ENCODE data around the gene IRX1.

IRX1 gene

DNA sequence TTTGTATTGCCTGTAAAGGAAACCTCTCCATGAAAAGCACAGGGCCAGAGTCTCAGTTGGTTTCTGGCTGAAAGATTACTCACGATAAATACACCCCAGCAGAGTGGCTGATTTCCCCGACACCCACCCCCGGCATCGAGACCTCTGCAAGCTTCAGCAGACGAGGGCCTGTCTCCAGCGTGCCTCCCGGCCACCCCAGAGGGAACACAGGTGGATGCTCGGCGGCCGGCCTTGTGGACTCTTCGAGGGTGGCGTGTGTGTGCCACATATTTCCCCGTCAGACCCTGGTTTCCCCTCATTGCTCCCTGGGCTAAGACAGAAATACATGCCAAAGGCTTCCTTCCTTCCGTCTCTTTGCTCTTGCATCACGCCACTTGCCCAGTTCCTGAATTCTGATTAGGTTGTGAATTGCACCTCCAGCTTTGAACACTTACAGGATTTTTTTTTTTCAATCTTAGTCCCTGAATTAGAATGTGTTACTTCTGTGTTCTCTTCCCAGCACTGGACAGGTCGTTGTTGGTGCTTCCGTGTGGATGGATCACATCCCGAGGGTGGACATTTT lies 13.6 kb downstream of the IRX1 start:
- no peaks in the 10 kb centered on the region for H3K36me3 ChIP-seq (ENCODE audit: control insufficient read depth, insufficient read depth, low read length)
- H3K4me2 ChIP-seq (ENCODE audit: low read length): no peak overlapping the region
- no peak for DNase-seq
- no peak overlapping the region for H4K5ac ChIP-seq (ENCODE audit: low read length)
- H2BK5ac ChIP-seq (ENCODE audit: low read length): no peak overlapping the region
- no peak overlapping the region for H2AK5ac ChIP-seq (ENCODE audit: low read length)
- H3K4me1 ChIP-seq (ENCODE audit: control insufficient read depth, low read depth, low read length): no peaks in the 10 kb centered on the region
- WGBS (ENCODE audit: extremely low coverage, insufficient coverage, low lambda C conversion rate): no CpG with 5 or more reads among the region's 18 CpGs
- no peaks in the 10 kb centered on the region for H3K79me2 ChIP-seq (ENCODE audit: control insufficient read depth, insufficient read depth, low read length)
- no peak overlapping the region for H3K9ac ChIP-seq (ENCODE audit: low read length)
- no peak overlapping the region for H3K18ac ChIP-seq (ENCODE audit: low read length)
- no peaks in the 10 kb centered on the region for H3K79me1 ChIP-seq (ENCODE audit: low read length)
- H3K27me3 ChIP-seq (ENCODE audit: insufficient read depth, low read length, poor library complexity): peaks cover 14% of the 10 kb centered on the region
- no peak overlapping the region for H2BK15ac ChIP-seq (replicated peaks; ENCODE audit: low read depth)
- no peak overlapping the region for H2BK120ac ChIP-seq (ENCODE audit: low read depth, low read length)
- H3K4ac ChIP-seq (ENCODE audit: low read depth, low read length): no peak overlapping the region
- H3K23ac ChIP-seq (ENCODE audit: low read length): no peak overlapping the region
- H3K4me3 ChIP-seq (ENCODE audit: low read length): no peak overlapping the region
- no peak overlapping the region for H4K8ac ChIP-seq (ENCODE audit: low read depth, low read length)
- no peak overlapping the region for H3K27ac ChIP-seq (ENCODE audit: low read depth, low read length)
- no peak overlapping the region for H3K56ac ChIP-seq (ENCODE audit: low read length)

DNA sequence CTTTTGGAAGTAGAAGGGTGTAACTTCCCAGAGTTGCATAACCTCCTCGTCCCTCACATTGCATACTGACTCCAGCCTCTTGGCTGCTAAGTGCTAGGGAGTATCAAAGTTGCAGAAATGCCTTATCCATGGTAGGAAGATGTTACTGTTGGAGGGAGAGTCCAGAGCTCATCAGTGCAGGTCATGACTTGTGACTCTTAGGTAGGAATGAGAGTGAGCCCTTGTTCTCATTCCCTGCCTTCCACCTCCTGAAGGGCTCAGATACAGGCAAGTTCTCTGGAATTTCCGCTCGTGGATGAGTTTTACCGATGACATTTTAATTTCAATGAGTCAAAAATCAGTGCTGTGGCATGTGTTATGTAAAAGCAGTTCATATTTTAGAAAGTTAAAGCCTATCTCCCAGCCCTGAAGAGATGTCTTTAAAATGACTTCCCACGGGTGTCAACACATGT lies 17.0 kb downstream of the IRX1 start:
- Histone ChIP-seq H3K4ac (ENCODE audit: low read depth, low read length) (no peak overlapping the region), H4K5ac (ENCODE audit: low read length) (no peak overlapping the region), H3K4me2 (ENCODE audit: low read length) (no peak overlapping the region), H3K79me1 (ENCODE audit: low read length) (no peaks in the 10 kb centered on the region), H3K36me3 (ENCODE audit: control insufficient read depth, insufficient read depth, low read length) (no peaks in the 10 kb centered on the region), H3K18ac (ENCODE audit: low read length) (no peak overlapping the region), H4K8ac (ENCODE audit: low read depth, low read length) (no peak overlapping the region), H3K79me2 (ENCODE audit: control insufficient read depth, insufficient read depth, low read length) (no peaks in the 10 kb centered on the region), H3K9ac (ENCODE audit: low read length) (no peak overlapping the region), H2BK15ac (replicated peaks; ENCODE audit: low read depth) (no peak overlapping the region), H3K27ac (ENCODE audit: low read depth, low read length) (no peak overlapping the region), H2BK120ac (ENCODE audit: low read depth, low read length) (no peak overlapping the region), H3K4me3 (ENCODE audit: low read length) (no peak overlapping the region), H3K27me3 (ENCODE audit: insufficient read depth, low read length, poor library complexity) (no peaks in the 10 kb centered on the region), H2AK5ac (ENCODE audit: low read length) (no peak overlapping the region), H3K4me1 (ENCODE audit: control insufficient read depth, low read depth, low read length) (no peaks in the 10 kb centered on the region), H2BK5ac (ENCODE audit: low read length) (no peak overlapping the region), H3K56ac (ENCODE audit: low read length) (no peak overlapping the region), H3K23ac (ENCODE audit: low read length) (no peak overlapping the region)
- WGBS (ENCODE audit: extremely low coverage, insufficient coverage, low lambda C conversion rate): no CpG with 5 or more reads among the region's 5 CpGs
- no peak for DNase-seq

DNA sequence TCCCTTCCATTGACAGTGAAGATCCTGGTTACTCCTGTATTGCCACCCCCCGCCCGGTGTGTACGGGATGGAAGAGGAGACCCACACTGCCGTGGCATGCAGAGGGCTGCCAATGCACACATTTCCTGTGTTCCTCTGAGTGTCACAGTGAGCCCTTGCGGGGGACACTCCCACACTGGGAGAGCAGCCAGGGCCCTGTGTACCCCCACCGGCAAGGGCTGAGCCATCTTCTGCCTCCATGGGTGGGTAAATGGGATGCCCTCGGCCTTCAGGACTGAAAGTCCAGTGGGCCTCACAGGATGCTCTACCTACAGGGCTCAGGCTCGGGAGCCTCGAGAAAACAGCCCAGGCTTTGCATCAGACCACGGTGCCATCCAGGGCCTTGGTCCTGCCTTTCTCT lies 18.1 kb downstream of the IRX1 start:
- Histone ChIP-seq H4K5ac (ENCODE audit: low read length) (no peak overlapping the region), H3K23ac (ENCODE audit: low read length) (no peak overlapping the region), H3K9ac (ENCODE audit: low read length) (no peak overlapping the region), H3K4me2 (ENCODE audit: low read length) (no peak overlapping the region), H4K8ac (ENCODE audit: low read depth, low read length) (no peak overlapping the region), H3K27me3 (ENCODE audit: insufficient read depth, low read length, poor library complexity) (no peaks in the 10 kb centered on the region), H3K4ac (ENCODE audit: low read depth, low read length) (no peak overlapping the region), H2AK5ac (ENCODE audit: low read length) (no peak overlapping the region), H2BK15ac (replicated peaks; ENCODE audit: low read depth) (no peak overlapping the region), H3K56ac (ENCODE audit: low read length) (no peak overlapping the region), H3K79me2 (ENCODE audit: control insufficient read depth, insufficient read depth, low read length) (no peaks in the 10 kb centered on the region), H3K4me1 (ENCODE audit: control insufficient read depth, low read depth, low read length) (no peaks in the 10 kb centered on the region), H3K18ac (ENCODE audit: low read length) (no peak overlapping the region), H2BK120ac (ENCODE audit: low read depth, low read length) (no peak overlapping the region), H3K4me3 (ENCODE audit: low read length) (no peak overlapping the region), H3K79me1 (ENCODE audit: low read length) (no peaks in the 10 kb centered on the region), H3K36me3 (ENCODE audit: control insufficient read depth, insufficient read depth, low read length) (no peaks in the 10 kb centered on the region), H2BK5ac (ENCODE audit: low read length) (no peak overlapping the region), H3K27ac (ENCODE audit: low read depth, low read length) (no peak overlapping the region)
- no peak for DNase-seq
- WGBS (ENCODE audit: extremely low coverage, insufficient coverage, low lambda C conversion rate): no CpG with 5 or more reads among the region's 10 CpGs

DNA sequence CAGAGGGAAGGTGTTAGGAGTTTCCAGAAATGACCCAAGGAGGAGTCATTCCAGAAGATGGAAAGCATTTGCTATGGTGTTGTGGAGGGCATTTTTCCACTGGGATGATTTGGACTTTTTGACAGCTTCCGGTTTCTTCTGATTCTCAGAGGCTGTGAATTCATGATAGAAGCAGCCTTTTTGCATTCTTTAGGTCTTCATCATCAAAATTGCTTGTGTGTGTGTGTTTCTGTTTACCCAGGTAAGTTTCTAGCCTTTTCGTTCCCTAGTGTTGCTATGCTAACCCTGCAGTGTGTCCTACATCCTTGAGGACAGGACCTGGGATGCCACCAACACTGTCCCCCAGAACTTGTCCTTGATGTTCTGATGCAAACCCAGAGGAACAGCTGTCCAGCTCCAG lies 19.6 kb downstream of the IRX1 start:
- Histone ChIP-seq H3K4me1 (ENCODE audit: control insufficient read depth, low read depth, low read length) (no peaks in the 10 kb centered on the region), H3K9ac (ENCODE audit: low read length) (no peak overlapping the region), H3K4ac (ENCODE audit: low read depth, low read length) (no peak overlapping the region), H2BK120ac (ENCODE audit: low read depth, low read length) (no peak overlapping the region), H2BK15ac (replicated peaks; ENCODE audit: low read depth) (no peak overlapping the region), H3K79me1 (ENCODE audit: low read length) (no peaks in the 10 kb centered on the region), H3K18ac (ENCODE audit: low read length) (no peak overlapping the region), H3K56ac (ENCODE audit: low read length) (no peak overlapping the region), H3K27me3 (ENCODE audit: insufficient read depth, low read length, poor library complexity) (no peaks in the 10 kb centered on the region), H3K27ac (ENCODE audit: low read depth, low read length) (no peak overlapping the region), H3K36me3 (ENCODE audit: control insufficient read depth, insufficient read depth, low read length) (no peaks in the 10 kb centered on the region), H3K4me3 (ENCODE audit: low read length) (no peak overlapping the region), H3K23ac (ENCODE audit: low read length) (no peak overlapping the region), H3K79me2 (ENCODE audit: control insufficient read depth, insufficient read depth, low read length) (no peaks in the 10 kb centered on the region), H4K8ac (ENCODE audit: low read depth, low read length) (no peak overlapping the region), H2AK5ac (ENCODE audit: low read length) (no peak overlapping the region), H4K5ac (ENCODE audit: low read length) (no peak overlapping the region), H2BK5ac (ENCODE audit: low read length) (no peak overlapping the region), H3K4me2 (ENCODE audit: low read length) (no peak overlapping the region)
- no CpG with 5 or more reads among the region's 2 CpGs for WGBS (ENCODE audit: extremely low coverage, insufficient coverage, low lambda C conversion rate)
- DNase-seq: no peak

DNA sequence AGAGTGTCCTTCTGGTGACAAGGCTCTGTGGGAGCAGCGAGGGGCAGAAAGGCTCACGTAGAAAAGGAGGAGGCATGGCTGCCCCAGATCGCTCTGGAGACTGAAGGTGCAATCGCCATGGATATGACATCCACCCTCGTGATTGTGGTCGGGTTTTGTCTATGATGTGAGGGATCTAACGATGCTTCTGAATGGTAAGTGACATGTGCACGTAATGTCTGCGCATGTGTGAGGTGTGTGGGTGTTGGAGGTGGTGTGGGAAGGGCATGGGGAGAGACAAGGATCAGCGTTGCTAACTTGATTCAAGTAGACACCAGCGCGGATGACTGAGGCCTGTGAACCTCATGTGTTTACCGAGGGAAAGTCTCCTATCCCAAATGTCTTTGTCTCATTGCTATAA lies 20.2 kb downstream of the IRX1 start:
- Histone ChIP-seq H3K27ac (ENCODE audit: low read depth, low read length) (no peak overlapping the region), H3K27me3 (ENCODE audit: insufficient read depth, low read length, poor library complexity) (no peaks in the 10 kb centered on the region), H2BK120ac (ENCODE audit: low read depth, low read length) (no peak overlapping the region), H3K4me1 (ENCODE audit: control insufficient read depth, low read depth, low read length) (no peaks in the 10 kb centered on the region), H2BK5ac (ENCODE audit: low read length) (no peak overlapping the region), H4K8ac (ENCODE audit: low read depth, low read length) (no peak overlapping the region), H3K4me3 (ENCODE audit: low read length) (no peak overlapping the region), H3K79me1 (ENCODE audit: low read length) (no peaks in the 10 kb centered on the region), H3K18ac (ENCODE audit: low read length) (no peak overlapping the region), H3K4me2 (ENCODE audit: low read length) (no peak overlapping the region), H3K4ac (ENCODE audit: low read depth, low read length) (no peak overlapping the region), H3K36me3 (ENCODE audit: control insufficient read depth, insufficient read depth, low read length) (no peaks in the 10 kb centered on the region), H3K79me2 (ENCODE audit: control insufficient read depth, insufficient read depth, low read length) (no peaks in the 10 kb centered on the region), H4K5ac (ENCODE audit: low read length) (no peak overlapping the region), H2AK5ac (ENCODE audit: low read length) (no peak overlapping the region), H3K9ac (ENCODE audit: low read length) (no peak overlapping the region), H2BK15ac (replicated peaks; ENCODE audit: low read depth) (no peak overlapping the region), H3K23ac (ENCODE audit: low read length) (no peak overlapping the region), H3K56ac (ENCODE audit: low read length) (no peak overlapping the region)
- WGBS (ENCODE audit: extremely low coverage, insufficient coverage, low lambda C conversion rate): no CpG with 5 or more reads among the region's 13 CpGs
- no peak for DNase-seq

DNA sequence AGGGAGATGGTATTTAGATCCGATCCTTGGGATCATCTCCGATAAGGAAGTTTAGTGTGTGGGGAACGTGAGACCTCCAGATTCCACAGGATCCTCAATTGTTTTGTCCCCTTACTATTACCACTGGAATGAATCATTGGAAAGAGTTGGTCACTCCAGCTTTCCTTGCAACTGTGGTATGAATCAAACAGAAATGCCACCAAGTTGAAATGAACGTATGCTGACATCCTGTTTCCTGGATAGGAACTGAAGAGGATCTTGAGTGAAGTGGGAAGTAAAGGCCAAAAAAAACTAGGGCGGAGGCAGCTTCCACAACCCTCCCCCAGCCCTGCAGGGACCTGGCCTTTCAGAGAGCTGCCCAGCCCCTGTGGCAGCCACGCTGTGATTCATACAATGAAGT lies 23.9 kb downstream of the IRX1 start:
- Histone ChIP-seq H3K23ac (ENCODE audit: low read length) (no peak overlapping the region), H3K79me2 (ENCODE audit: control insufficient read depth, insufficient read depth, low read length) (no peaks in the 10 kb centered on the region), H4K8ac (ENCODE audit: low read depth, low read length) (no peak overlapping the region), H2AK5ac (ENCODE audit: low read length) (no peak overlapping the region), H3K4me3 (ENCODE audit: low read length) (no peak overlapping the region), H3K9ac (ENCODE audit: low read length) (no peak overlapping the region), H3K79me1 (ENCODE audit: low read length) (no peaks in the 10 kb centered on the region), H3K4ac (ENCODE audit: low read depth, low read length) (no peak overlapping the region), H2BK120ac (ENCODE audit: low read depth, low read length) (no peak overlapping the region), H4K5ac (ENCODE audit: low read length) (no peak overlapping the region), H3K4me1 (ENCODE audit: control insufficient read depth, low read depth, low read length) (no peaks in the 10 kb centered on the region), H3K36me3 (ENCODE audit: control insufficient read depth, insufficient read depth, low read length) (no peaks in the 10 kb centered on the region), H3K56ac (ENCODE audit: low read length) (no peak overlapping the region), H2BK15ac (replicated peaks; ENCODE audit: low read depth) (no peak overlapping the region), H3K27ac (ENCODE audit: low read depth, low read length) (no peak overlapping the region), H3K27me3 (ENCODE audit: insufficient read depth, low read length, poor library complexity) (no peaks in the 10 kb centered on the region), H2BK5ac (ENCODE audit: low read length) (no peak overlapping the region), H3K18ac (ENCODE audit: low read length) (no peak overlapping the region), H3K4me2 (ENCODE audit: low read length) (no peak overlapping the region)
- DNase-seq: no peak
- WGBS (ENCODE audit: extremely low coverage, insufficient coverage, low lambda C conversion rate): no CpG with 5 or more reads among the region's 6 CpGs

Data from mesendoderm (in vitro differentiated cells).